Panc1 (cell line): ENCODE results near the gene NAA16. TPM values are rescaled to one million over a fixed set of nuclear protein-coding genes. Genes with fewer than 3 reads are reported as not detected.

ENCODE experiments used
- ATAC-seq: fragments of 200-7000 bp; cut with Tn5 transposase; 2 replicates; pipeline ENCODE4 v1.9.1; 2020; ENCODE audit warnings: mild to moderate bottlenecking, moderate library complexity
- BruUV-seq: library from RNA; stranded (reverse); fragments of 400-500 nt; replicated peaks from 2 replicates; lab custom pipeline; 2021; lab: Mats Ljungman, UMichigan
- CTCF ChIA-PET: fragments of 300-600 bp; sonication (Branson Sonifier 250); formaldehyde crosslinking; loops from one replicate; lab custom pipeline; 2022; ENCODE audit warnings: antibody characterized with exemption; lab: Charles Lee
- POLR2A ChIA-PET: fragments of 300-600 bp; sonication (Branson Sonifier 250); formaldehyde crosslinking; loops from one replicate; lab custom pipeline; 2022; ENCODE audit warnings: antibody characterized with exemption; lab: Charles Lee
- DNase-seq: peaks from one replicate; pipeline ENCODE4 v3.0.0-alpha.2; 2010; ENCODE audit warnings: low read depth, low spot score
- H3K27ac ChIP-seq: 2 replicates; pipeline ENCODE4 v1.5.1; 2011; ENCODE audit warnings: mild to moderate bottlenecking, low read length, inconsistent platforms
- H3K27me3 ChIP-seq: fragments of 200-500 bp; sonication (Bioruptor generic); 2 replicates; pipeline ENCODE4 v1.6.0; 2014; ENCODE audit warnings: low read length, inconsistent platforms; ENCODE audit not compliant: control insufficient read depth, insufficient read depth
- H3K36me3 ChIP-seq: fragments of 200-500 bp; sonication (Bioruptor generic); 2 replicates; pipeline ENCODE4 v1.5.1; 2014; ENCODE audit warnings: inconsistent platforms, mild to moderate bottlenecking, low read length, moderate library complexity; ENCODE audit not compliant: control insufficient read depth, insufficient read depth
- H3K4me1 ChIP-seq: 2 replicates; pipeline ENCODE4 v1.5.1; 2011; ENCODE audit warnings: inconsistent platforms, mild to moderate bottlenecking, low read length, moderate library complexity; ENCODE audit not compliant: control insufficient read depth, insufficient read depth
- H3K4me3 ChIP-seq, 2 experiments: 2 replicates each; pipeline ENCODE4 v1.5.1; 2011 to 2012; ENCODE audit warnings: low read depth in 2 of 2, low read length in 2 of 2, mild to moderate bottlenecking in 2 of 2, inconsistent platforms in 1 of 2, moderate library complexity in 1 of 2
- H3K9me3 ChIP-seq: fragments of 200-500 bp; sonication (Bioruptor generic); 2 replicates; pipeline ENCODE4 v1.5.1; 2014; ENCODE audit warnings: low read depth, mild to moderate bottlenecking, inconsistent platforms, low read length, moderate library complexity; ENCODE audit not compliant: control insufficient read depth, insufficient read depth
- CTCF ChIP-seq: fragments of 450-650 bp; IDR thresholded peaks from 2 replicates; pipeline ENCODE4 v1.5.1; 2017; ENCODE audit warnings: mild to moderate bottlenecking
- POLR2AphosphoS5 ChIP-seq: IDR thresholded peaks from 2 replicates; pipeline ENCODE4 v1.6.1; 2012; ENCODE audit warnings: mild to moderate bottlenecking, low read depth, low read length, moderate library complexity
- REST ChIP-seq, 2 experiments: IDR thresholded peaks; 2 replicates each; pipeline ENCODE4 v1.6.1; 2011 to 2012; ENCODE audit warnings: low read depth in 2 of 2, control low read depth in 1 of 2, low read length in 1 of 2, mild to moderate bottlenecking in 1 of 2, moderate library complexity in 1 of 2; ENCODE audit not compliant: insufficient read depth in 1 of 2
- SIN3A ChIP-seq: IDR thresholded peaks from 2 replicates; pipeline ENCODE4 v1.6.1; 2012; ENCODE audit warnings: low read depth, mild to moderate bottlenecking, low read length, moderate library complexity, borderline replicate concordance; ENCODE audit not compliant: insufficient read depth
- TCF7L2 ChIP-seq: IDR thresholded peaks from 2 replicates; pipeline ENCODE4 v1.6.1; 2011; ENCODE audit warnings: mild to moderate bottlenecking, low read depth, low read length, inconsistent platforms
- in situ Hi-C: cut with HindIII; loops from 2 replicates; pipeline ENCODE4 v1.10.0; 2016; ENCODE audit warnings: low sequenced_read_pairs, low pct_unique_long_range_greater_than_20kb
- intact Hi-C: fragments of 100-400 bp; cut with micrococcal nuclease; formaldehyde crosslinking; loops from one replicate; pipeline ENCODE4 v1.10.0; 2022; ENCODE audit not compliant: unreplicated experiment
- total RNA-seq: library from RNA; stranded (reverse); gene quantifications from one replicate; pipeline ENCODE4 v1.2.1, GENCODE V29; 2021; ENCODE audit not compliant: unreplicated experiment

The NAA16 gene
- total RNA-seq, 1 experiment from 2014 or later: 24.2 TPM

GRCh38 chr13:41408121-41408520 is 97.1 kb downstream of the NAA16 start:
- POLR2A ChIA-PET: no interaction called here
- BruUV-seq: no TSS peak
- in situ Hi-C loops: no loop called here
- ATAC-seq: no peak
- no peak for TF ChIP-seq SIN3A
- TF ChIP-seq POLR2AphosphoS5: no peak
- TF ChIP-seq TCF7L2: no peak
- TF ChIP-seq REST (IDR thresholded peaks at IDR 0.05; ENCODE audit: insufficient read depth in 1 of 2, low read depth in 2 of 2, low read length in 1 of 2): no peak
- no peak for TF ChIP-seq CTCF
- no peak overlapping the region for H3K4me3 ChIP-seq
- no peaks in the 10 kb centered on the region for H3K36me3 ChIP-seq
- CTCF ChIA-PET: no interaction called here
- no peak overlapping the region for H3K27ac ChIP-seq
- H3K9me3 ChIP-seq: no peaks in the 10 kb centered on the region
- intact Hi-C loops: no loop called here
- H3K27me3 ChIP-seq: no peaks in the 10 kb centered on the region
- H3K4me1 ChIP-seq: no peaks in the 10 kb centered on the region
- no peak for DNase-seq

GRCh38 chr13:41408746-41409145 is 97.7 kb downstream of the NAA16 start:
- CTCF ChIA-PET: no interaction called here

More at GRCh38 chr13:41408746-41409145, 97.7 kb downstream of the NAA16 start:
- in situ Hi-C loops (no loop called here), intact Hi-C loops (no loop called here)
- DNase-seq (no peak), ATAC-seq (no peak)
- Histone ChIP-seq H3K4me3 (no peak overlapping the region), H3K27ac (no peak overlapping the region), H3K36me3 (no peaks in the 10 kb centered on the region), H3K4me1 (no peaks in the 10 kb centered on the region), H3K9me3 (no peaks in the 10 kb centered on the region), H3K27me3 (no peaks in the 10 kb centered on the region)
- POLR2A ChIA-PET: interaction anchor here (0.6 kb wide), 1 partner anchor 639 kb away, joined by 4 read pairs; no protein-coding TSS in a partner anchor
- TF ChIP-seq REST (IDR thresholded peaks at IDR 0.05; ENCODE audit: insufficient read depth in 1 of 2, low read depth in 2 of 2, low read length in 1 of 2) (no peak), TCF7L2 (no peak), CTCF (no peak), POLR2AphosphoS5 (no peak), SIN3A (no peak)
- no TSS peak for BruUV-seq
